HFFc6 (cell line): ENCODE data around the gene ADORA2A. TPM values are rescaled to one million over a fixed set of nuclear protein-coding genes. Genes with fewer than 3 reads are reported as not detected.

Source experiments
- DNase-seq: peaks from one replicate; pipeline ENCODE4 v3.0.0-alpha.2; 2018
- H3K27ac Mint-ChIP-seq: 2 replicates; pipeline ENCODE4 v1.8.0; 2020; ENCODE audit warnings: mild to moderate bottlenecking, mixed read lengths
- H3K27me3 Mint-ChIP-seq: 2 replicates; pipeline ENCODE4 v1.8.0; 2021; ENCODE audit warnings: mild to moderate bottlenecking, moderate library complexity, mixed read lengths; ENCODE audit not compliant: insufficient read depth
- H3K36me3 Mint-ChIP-seq: 2 replicates; pipeline ENCODE4 v1.8.0; 2021; ENCODE audit warnings: low read depth, mixed read lengths
- H3K4me1 Mint-ChIP-seq: 2 replicates; pipeline ENCODE4 v1.8.0; 2020; ENCODE audit warnings: low read depth, mixed read lengths
- H3K4me3 Mint-ChIP-seq: 2 replicates; pipeline ENCODE4 v1.8.0; 2020; ENCODE audit warnings: mild to moderate bottlenecking, moderate library complexity, mixed read lengths
- H3K9me3 Mint-ChIP-seq: 2 replicates; pipeline ENCODE4 v1.8.0; 2020; ENCODE audit warnings: mild to moderate bottlenecking, mixed read lengths
- CTCF ChIP-seq: fragments of 200-600 bp; sonication (generic); IDR thresholded peaks from 2 replicates; pipeline ENCODE4 v1.5.0; 2021; ENCODE audit warnings: antibody characterized with exemption, mild to moderate bottlenecking
- total RNA-seq, 6 experiments: library from RNA; stranded (reverse); fragmentation: NEBNext Ultra II Directional; extraction: Animal tissue kit (Norgen Biotek cat#: 25700); gene quantifications; 2 replicates in 1 of 6; 3 replicates in 5 of 6; pipeline ENCODE4 v1.2.3, GENCODE V29; 2021

The ADORA2A gene
- total RNA-seq, 6 experiments from 2014 or later: 1.1 to 2.9 (median 1.4) TPM

DNA sequence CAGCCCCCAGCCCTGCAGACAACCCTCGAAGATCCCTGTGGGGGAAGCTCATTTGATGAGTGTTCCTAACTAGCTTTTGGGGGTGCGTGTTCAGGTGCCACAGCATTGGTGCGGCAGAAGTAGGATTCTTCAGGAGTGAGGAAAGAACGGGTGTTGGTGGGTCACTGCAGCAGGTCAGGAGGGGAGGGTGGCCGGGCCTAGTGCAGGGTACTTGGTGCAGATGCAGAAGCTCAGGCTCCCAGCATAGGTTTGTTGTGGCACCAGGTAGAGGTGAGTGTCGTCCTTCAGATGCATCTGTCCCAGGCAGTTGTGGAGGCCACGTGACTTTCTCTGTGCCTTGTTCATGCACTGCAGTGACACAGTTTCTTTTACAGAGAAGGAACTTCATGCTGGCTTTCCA is 15.1 kb upstream of the ADORA2A start:
- no peak for DNase-seq
- peaks cover 1% of the 10 kb centered on the region; the same call in 1 of the 2 replicates for H3K27me3 Mint-ChIP-seq
- no peak overlapping the region for H3K4me3 Mint-ChIP-seq
- no peak for TF ChIP-seq CTCF
- 0 out of 2 replicates have a peak, but pooled peaks cover 3% of the 10 kb centered on the region for H3K36me3 Mint-ChIP-seq
- H3K4me1 Mint-ChIP-seq: peaks cover 30% of the 10 kb centered on the region
- H3K9me3 Mint-ChIP-seq: no peaks in the 10 kb centered on the region
- H3K27ac Mint-ChIP-seq: no peak overlapping the region

DNA sequence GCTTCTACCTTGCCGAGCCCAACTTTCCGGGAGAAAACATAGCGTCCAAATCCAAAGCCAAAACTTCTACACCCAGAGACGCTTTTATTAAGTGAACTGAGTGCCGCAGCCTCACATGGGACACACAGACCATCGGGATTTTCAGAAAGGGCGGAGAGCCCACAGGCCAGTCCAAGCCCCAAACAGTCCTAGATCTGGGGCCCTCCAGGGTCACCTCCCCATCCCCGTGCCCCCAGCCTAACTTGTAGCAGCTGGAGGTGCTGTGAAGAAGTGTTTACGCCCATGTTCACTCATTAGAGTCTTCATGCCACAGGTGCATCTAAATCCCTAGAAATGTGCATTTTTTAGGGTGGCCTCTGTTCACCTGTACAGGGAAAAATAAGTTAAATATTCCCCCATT is 14.1 kb upstream of the ADORA2A start:
- Mint-ChIP-seq H3K27ac (no peak overlapping the region; the same call in 1 of the 2 replicates), H3K4me1 (peaks cover 30% of the 10 kb centered on the region), H3K27me3 (peaks cover 1% of the 10 kb centered on the region; the same call in 1 of the 2 replicates), H3K36me3 (0 out of 2 replicates have a peak, but pooled peaks cover 3% of the 10 kb centered on the region), H3K4me3 (no peak overlapping the region), H3K9me3 (no peaks in the 10 kb centered on the region)
- no peak for DNase-seq
- TF ChIP-seq CTCF: no peak

DNA sequence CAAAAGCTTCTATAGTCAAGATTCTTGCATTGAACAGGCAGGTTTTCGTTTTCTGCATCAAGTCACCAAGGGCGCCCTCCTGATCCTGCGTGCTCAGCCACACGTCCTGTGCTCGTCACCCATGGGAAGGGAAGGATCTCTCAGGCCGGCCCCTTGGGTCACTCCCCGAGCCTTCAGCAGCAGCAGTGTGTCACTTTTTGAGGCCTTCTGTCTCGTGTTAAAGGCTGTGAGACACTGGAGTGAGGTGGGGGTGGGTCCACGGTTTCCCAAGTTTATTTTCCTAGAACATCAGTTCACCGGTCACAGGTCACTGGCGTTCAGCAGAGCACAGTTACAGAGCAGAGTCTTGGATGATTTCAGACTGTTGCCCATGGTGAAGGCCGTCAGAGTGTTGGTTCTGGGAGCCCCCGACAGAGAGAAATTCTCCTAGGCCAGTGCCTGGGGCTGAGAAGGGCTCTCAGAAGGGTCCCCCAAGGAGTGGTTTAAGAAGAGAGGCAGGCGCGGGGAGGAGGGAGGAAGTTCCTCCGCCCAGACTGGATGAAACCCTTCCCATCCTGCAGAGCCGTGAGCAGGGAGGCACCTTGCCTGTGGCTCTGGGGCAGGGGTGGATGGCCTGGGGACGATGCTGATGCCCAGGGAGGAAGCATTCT is 13.5 kb upstream of the ADORA2A start:
- DNase-seq: no peak
- Mint-ChIP-seq H3K9me3 (no peaks in the 10 kb centered on the region), H3K27ac (no peak overlapping the region), H3K36me3 (0 out of 2 replicates have a peak, but pooled peaks cover 3% of the 10 kb centered on the region), H3K4me3 (no peak overlapping the region), H3K27me3 (peaks cover 1% of the 10 kb centered on the region; the same call in 1 of the 2 replicates), H3K4me1 (peaks cover 26% of the 10 kb centered on the region)
- TF ChIP-seq CTCF: no peak

DNA sequence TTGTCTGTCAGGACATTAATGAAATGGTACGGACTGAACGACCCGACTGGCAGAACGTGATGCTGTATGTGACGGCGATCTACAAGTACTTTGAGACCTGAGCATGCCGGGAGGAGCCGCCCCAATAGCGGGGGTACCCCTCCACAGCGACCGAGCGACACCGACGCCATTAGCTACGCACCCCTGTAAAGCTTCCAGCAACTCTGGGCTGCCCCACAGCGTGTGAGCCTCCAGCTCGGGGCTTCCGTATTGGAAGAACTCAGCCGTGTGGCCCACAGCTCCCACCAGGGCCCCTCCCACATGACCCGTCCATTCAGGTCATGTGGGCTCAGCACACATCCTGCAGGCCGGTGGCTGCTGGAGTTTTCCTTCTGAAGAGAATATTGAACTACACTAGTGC is 12.9 kb upstream of the ADORA2A start:
- peaks cover 1% of the 10 kb centered on the region for H3K27me3 Mint-ChIP-seq
- no peak overlapping the region for H3K27ac Mint-ChIP-seq
- no peak overlapping the region for H3K4me3 Mint-ChIP-seq
- H3K9me3 Mint-ChIP-seq: no peaks in the 10 kb centered on the region
- DNase-seq: no peak
- H3K4me1 Mint-ChIP-seq: peaks cover 22% of the 10 kb centered on the region
- H3K36me3 Mint-ChIP-seq: 0 out of 2 replicates have a peak, but pooled peaks cover 3% of the 10 kb centered on the region
- no peak for TF ChIP-seq CTCF

- DNase-seq: no peak
- peaks cover 1% of the 10 kb centered on the region for H3K27me3 Mint-ChIP-seq
- H3K4me1 Mint-ChIP-seq: peaks cover 15% of the 10 kb centered on the region
- no peak for TF ChIP-seq CTCF
- H3K9me3 Mint-ChIP-seq: no peaks in the 10 kb centered on the region
- 0 out of 2 replicates have a peak, but pooled peaks cover 3% of the 10 kb centered on the region for H3K36me3 Mint-ChIP-seq
- no peak overlapping the region for H3K4me3 Mint-ChIP-seq
- no peak overlapping the region for H3K27ac Mint-ChIP-seq
Measured at GRCh38 chr22:24414984-24415945, 12.1 kb upstream of the ADORA2A start.
